Middle frontal gyrus (tissue), 1 donor: ENCODE data around the gene STAB1.
"Not testable (repeated sequence)": the region's sequence is repeated elsewhere in the genome, so short reads cannot be mapped to it uniquely, and the experiment has no call there.

Experiments used
- DNase-seq: peaks from one replicate; pipeline ENCODE4 v3.0.0-alpha.2; 2015; ENCODE audit warnings: low spot score; ENCODE audit errors: extremely low spot score

The STAB1 gene

GRCh38 chr3:52523386-52524257, 28.5 kb downstream of the STAB1 start:
- DNase-seq = no peak

- no peak for DNase-seq
Measured at GRCh38 chr3:52524258-52524751, 29.2 kb downstream of the STAB1 start.

GRCh38 chr3:52524752-52525679, 29.9 kb downstream of the STAB1 start:
- no peak for DNase-seq

GRCh38 chr3:52525680-52526561, 30.8 kb downstream of the STAB1 start:
- no peak for DNase-seq

GRCh38 chr3:52526671-52527038, 31.5 kb downstream of the STAB1 start:
- not testable (repeated sequence) for DNase-seq

- DNase-seq = no peak
Measured at GRCh38 chr3:52527039-52527731, 32.0 kb downstream of the STAB1 start.

- no peak for DNase-seq
Measured at GRCh38 chr3:52527732-52528585, 32.8 kb downstream of the STAB1 start.

GRCh38 chr3:52528586-52529375, 33.6 kb downstream of the STAB1 start:
- DNase-seq = no peak

GRCh38 chr3:52529376-52530333, 34.5 kb downstream of the STAB1 start:
- DNase-seq = no peak

GRCh38 chr3:52530918-52531826, 36.0 kb downstream of the STAB1 start:
- no peak for DNase-seq

- no peak for DNase-seq
Measured at GRCh38 chr3:52531860-52532516, 36.9 kb downstream of the STAB1 start.

GRCh38 chr3:52532517-52532837, 37.3 kb downstream of the STAB1 start:
- no peak for DNase-seq

- no peak for DNase-seq
Measured at GRCh38 chr3:52532838-52533622, 37.9 kb downstream of the STAB1 start.

GRCh38 chr3:52533623-52534280, 38.6 kb downstream of the STAB1 start, which contains the start of gene NT5DC2:
Gene NT5DC2, minus strand, starts transcription at chr3:52533857. Its CDS starts 120 bp downstream, at chr3:52533737.
- DNase-seq = peak; percentile 22
